A549 (cell line): ENCODE data around the gene KCNMA1.

Experiments used
- CEBPB ChIP-seq, 2 experiments: fragments of >200 bp in 1 of 2; sonication (Bioruptor Twin) in 1 of 2; formaldehyde crosslinking in 1 of 2; IDR thresholded peaks; 2 replicates each; pipeline ENCODE4 v1.6.1; 2012 to 2016
- CTCF ChIP-seq: fragments of >200 bp; sonication (Bioruptor Twin); formaldehyde crosslinking; IDR thresholded peaks from 3 replicates; pipeline ENCODE4 v1.5.1; 2016
- EHMT2 ChIP-seq: fragments of 200-600 bp; sonication (generic); IDR thresholded peaks from 2 replicates; pipeline ENCODE4 v1.6.1; 2016; ENCODE audit warnings: antibody characterized with exemption, low read depth, mild to moderate bottlenecking, moderate library complexity
- RAD21 ChIP-seq, 2 experiments: fragments of >200 bp in 1 of 2; sonication (Bioruptor Twin) in 1 of 2; formaldehyde crosslinking in 1 of 2; IDR thresholded peaks in 1 of 2; conservative IDR thresholded peaks in 1 of 2; 2 replicates in 1 of 2; 3 replicates in 1 of 2; pipeline ENCODE4 v1.6.1; 2012 to 2018; ENCODE audit warnings: inconsistent platforms in 1 of 2
- RFX5 ChIP-seq: fragments of 450-650 bp; IDR thresholded peaks from 2 replicates; pipeline ENCODE4 v1.7.1; 2014; ENCODE audit warnings: antibody characterized with exemption, mild to moderate bottlenecking, moderate library complexity
- TP53 ChIP-seq: fragments of 250-450 bp; sonication (Bioruptor Pico); IDR thresholded peaks from 2 replicates; pipeline ENCODE4 v1.5.0; 2021; ENCODE audit warnings: mild to moderate bottlenecking, moderate library complexity

GRCh38 chr10:77500754-77501151 lies 136.9 kb downstream of the KCNMA1 start:
- TF ChIP-seq RAD21 (conservative IDR thresholded peaks at IDR 0.05 in 1 of 2, IDR thresholded peaks at IDR 0.05 in 1 of 2) (no peak), CEBPB (IDR thresholded peaks at IDR 0.05) (no peak), EHMT2 (no peak), RFX5 (no peak), CTCF (no peak), TP53 (CRISPR knock-in tag) (no peak)
